ENCODE measurements around the gene IRAK3. TPM values are rescaled to one million over a fixed set of nuclear protein-coding genes. Genes with fewer than 3 reads are reported as not detected.

The IRAK3 gene
- total and polyA plus RNA-seq, 2 donors (not counting 1 experiment from before 2014, with no cell fraction given): 3.9 to 4.3 TPM

DNA sequence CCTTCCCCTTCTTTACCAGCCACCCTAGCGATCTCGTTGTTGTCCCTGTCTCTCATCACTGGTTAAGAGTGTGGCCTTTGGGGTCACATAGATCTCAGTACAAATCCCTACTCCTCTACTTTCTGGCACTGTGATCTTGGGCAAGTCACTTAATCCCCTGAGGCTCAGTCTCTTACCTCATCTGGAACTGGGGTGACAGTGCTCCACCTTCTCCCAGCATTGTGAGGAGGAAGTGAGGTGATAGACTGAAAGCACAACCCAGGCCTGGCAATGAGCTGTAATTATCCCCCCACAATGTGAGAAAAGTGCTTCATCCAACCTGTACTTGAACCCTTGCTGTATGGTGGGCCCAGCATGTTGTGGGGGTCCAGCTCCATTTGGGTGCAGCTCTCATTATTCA lies 48.0 kb downstream of the IRAK3 start:
- H3K4me3 ChIP-seq (ENCODE audit: control extremely low read depth in 1 of 5, extremely low read depth in 1 of 5, insufficient read depth in 1 of 5, low read depth in 2 of 5, low read length in 4 of 5): no peak overlapping the region
- H3K27me3 ChIP-seq (replicated peaks in 1 of 4; ENCODE audit: control extremely low read depth in 1 of 4, control insufficient read depth in 3 of 4, insufficient read depth in 4 of 4, low read length in 3 of 4): no peaks in the 10 kb centered on the region
- no peak overlapping the region for H3K27ac ChIP-seq (ENCODE audit: low read length in 2 of 2)
- intact Hi-C loops (cut with micrococcal nuclease): loop anchor here (5.0 kb wide), 2 partner anchors 50 to 1070 kb away; partner anchors contain the start of genes IRAK3 and LEMD3
- ChIA-PET POLR2A (no interaction called here), CTCF (interaction anchor here (0.8 to 2.2 kb wide), 3 partner anchors 33 to 458 kb away, joined by 4 to 7 read pairs (median 5); no protein-coding TSS in a partner anchor)
- no peak overlapping the region for H2AFZ ChIP-seq (ENCODE audit: insufficient read depth, low read depth, low read length, poor library complexity, severe bottlenecking)
- H3K36me3 ChIP-seq (replicated peaks in 1 of 2; ENCODE audit: control extremely low read depth in 1 of 2, control insufficient read depth in 1 of 2, extremely low read depth in 1 of 2, insufficient read depth in 2 of 2, low read length in 1 of 2): no peaks in the 10 kb centered on the region
- H3K27me3 Mint-ChIP-seq: no peaks in the 10 kb centered on the region
- no peak overlapping the region for H3K9ac ChIP-seq (ENCODE audit: low read length)
- ATAC-seq (ENCODE audit: low read depth): no peak
- no peaks in the 10 kb centered on the region for H4K20me1 ChIP-seq (ENCODE audit: control insufficient read depth, insufficient read depth, low read length, poor library complexity, severe bottlenecking)
- peaks cover 33% of the 10 kb centered on the region for H3K4me1 Mint-ChIP-seq
- no peak for TF ChIP-seq EZH2 (IDR thresholded peaks at IDR 0.05; ENCODE audit: borderline replicate concordance, insufficient read depth, low read depth, low read length, poor library complexity, severe bottlenecking)
- TF ChIP-seq, protein P1, sequence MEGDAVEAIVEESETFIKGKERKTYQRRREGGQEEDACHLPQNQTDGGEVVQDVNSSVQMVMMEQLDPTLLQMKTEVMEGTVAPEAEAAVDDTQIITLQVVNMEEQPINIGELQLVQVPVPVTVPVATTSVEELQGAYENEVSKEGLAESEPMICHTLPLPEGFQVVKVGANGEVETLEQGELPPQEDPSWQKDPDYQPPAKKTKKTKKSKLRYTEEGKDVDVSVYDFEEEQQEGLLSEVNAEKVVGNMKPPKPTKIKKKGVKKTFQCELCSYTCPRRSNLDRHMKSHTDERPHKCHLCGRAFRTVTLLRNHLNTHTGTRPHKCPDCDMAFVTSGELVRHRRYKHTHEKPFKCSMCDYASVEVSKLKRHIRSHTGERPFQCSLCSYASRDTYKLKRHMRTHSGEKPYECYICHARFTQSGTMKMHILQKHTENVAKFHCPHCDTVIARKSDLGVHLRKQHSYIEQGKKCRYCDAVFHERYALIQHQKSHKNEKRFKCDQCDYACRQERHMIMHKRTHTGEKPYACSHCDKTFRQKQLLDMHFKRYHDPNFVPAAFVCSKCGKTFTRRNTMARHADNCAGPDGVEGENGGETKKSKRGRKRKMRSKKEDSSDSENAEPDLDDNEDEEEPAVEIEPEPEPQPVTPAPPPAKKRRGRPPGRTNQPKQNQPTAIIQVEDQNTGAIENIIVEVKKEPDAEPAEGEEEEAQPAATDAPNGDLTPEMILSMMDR (IDR thresholded peaks at IDR 0.05): no peak
- H3K79me2 ChIP-seq (ENCODE audit: control insufficient read depth, insufficient read depth, low read length): no peaks in the 10 kb centered on the region
- peaks cover 10 to 23% of the 10 kb centered on the region in 2 donors for H3K4me1 ChIP-seq (ENCODE audit: control insufficient read depth in 2 of 2, insufficient read depth in 2 of 2, low read length in 2 of 2)
- H3K27ac Mint-ChIP-seq: peak overlapping the region; percentile 18
- H3K4me3 Mint-ChIP-seq: peak overlapping the region; percentile 20
- 100% methylated on average over 2 of the region's 2 CpGs for WGBS (ENCODE audit: insufficient coverage)
- H3K9me3 Mint-ChIP-seq (ENCODE audit: insufficient read depth): no peaks in the 10 kb centered on the region
- no peaks in the 10 kb centered on the region for H3K9me3 ChIP-seq (ENCODE audit: control extremely low read depth in 1 of 3, control insufficient read depth in 2 of 3, insufficient read depth in 1 of 3, low read length in 2 of 3)
- DNase-seq: no peak
- H3K4me2 ChIP-seq (replicated peaks; ENCODE audit: low read depth, low read length, poor library complexity, severe bottlenecking): no peak overlapping the region

DNA sequence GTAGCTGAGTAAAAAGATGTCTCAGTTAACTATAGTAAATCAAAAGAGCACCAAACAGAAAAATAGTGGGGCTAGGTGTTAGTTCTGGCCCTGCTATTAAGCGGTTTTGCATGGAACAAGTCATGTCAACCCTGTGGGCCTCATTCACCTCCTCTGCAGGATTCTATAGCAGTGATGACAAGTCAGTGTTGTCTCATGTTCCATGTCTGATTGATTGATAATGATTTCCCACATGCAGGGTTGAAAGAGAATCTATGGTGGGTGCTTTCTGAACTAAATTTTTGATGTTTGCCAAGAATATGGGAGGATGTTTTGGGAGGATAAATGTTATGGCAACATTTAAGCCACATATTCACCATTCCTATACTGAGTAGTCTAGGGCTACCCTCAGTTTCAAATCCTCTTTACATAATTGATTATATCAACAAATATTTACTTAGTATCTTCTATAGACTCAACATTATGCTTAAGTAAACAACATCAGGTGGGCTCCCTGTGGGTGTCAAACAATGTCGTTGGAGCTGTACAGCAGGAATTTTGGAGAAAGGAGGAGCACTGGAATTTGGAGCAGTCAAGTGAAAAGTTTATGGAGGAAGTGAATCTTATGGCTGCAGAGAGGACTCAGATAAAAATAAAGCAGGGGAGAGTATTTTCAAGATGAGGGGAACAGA lies 48.6 kb downstream of the IRAK3 start:
- H3K9ac ChIP-seq (ENCODE audit: low read length): no peak overlapping the region
- intact Hi-C loops (cut with micrococcal nuclease): loop anchor here (5.0 kb wide), 2 partner anchors 50 to 1070 kb away; partner anchors contain the start of genes IRAK3 and LEMD3
- H3K9me3 Mint-ChIP-seq (ENCODE audit: insufficient read depth): no peaks in the 10 kb centered on the region
- no peaks in the 10 kb centered on the region for H3K27me3 Mint-ChIP-seq
- no peaks in the 10 kb centered on the region for H3K36me3 ChIP-seq (replicated peaks in 1 of 2; ENCODE audit: control extremely low read depth in 1 of 2, control insufficient read depth in 1 of 2, extremely low read depth in 1 of 2, insufficient read depth in 2 of 2, low read length in 1 of 2)
- no peaks in the 10 kb centered on the region for H3K27me3 ChIP-seq (replicated peaks in 1 of 4; ENCODE audit: control extremely low read depth in 1 of 4, control insufficient read depth in 3 of 4, insufficient read depth in 4 of 4, low read length in 3 of 4)
- H3K4me1 ChIP-seq (ENCODE audit: control insufficient read depth in 2 of 2, insufficient read depth in 2 of 2, low read length in 2 of 2): peaks cover 10 to 23% of the 10 kb centered on the region in 2 donors
- CTCF ChIA-PET: interaction anchor here (1.8 to 2.2 kb wide), 2 partner anchors 32 to 457 kb away, joined by 5 to 7 read pairs; no protein-coding TSS in a partner anchor
- POLR2A ChIA-PET: no interaction called here
- H3K27ac ChIP-seq (ENCODE audit: low read length in 2 of 2): no peak overlapping the region
- ATAC-seq (ENCODE audit: low read depth) (no peak), DNase-seq (no peak)
- H3K4me1 Mint-ChIP-seq: peaks cover 30% of the 10 kb centered on the region
- no peaks in the 10 kb centered on the region for H4K20me1 ChIP-seq (ENCODE audit: control insufficient read depth, insufficient read depth, low read length, poor library complexity, severe bottlenecking)
- H3K4me3 ChIP-seq (ENCODE audit: control extremely low read depth in 1 of 5, extremely low read depth in 1 of 5, insufficient read depth in 1 of 5, low read depth in 2 of 5, low read length in 4 of 5): no peak overlapping the region
- no peaks in the 10 kb centered on the region for H3K79me2 ChIP-seq (ENCODE audit: control insufficient read depth, insufficient read depth, low read length)
- peak overlapping the region; percentile 5 for H3K4me3 Mint-ChIP-seq
- no peak overlapping the region for H2AFZ ChIP-seq (ENCODE audit: insufficient read depth, low read depth, low read length, poor library complexity, severe bottlenecking)
- WGBS (ENCODE audit: insufficient coverage): 81% methylated on average over 2 of the region's 2 CpGs
- TF ChIP-seq, protein P1 (IDR thresholded peaks at IDR 0.05): no peak
- TF ChIP-seq EZH2 (IDR thresholded peaks at IDR 0.05; ENCODE audit: borderline replicate concordance, insufficient read depth, low read depth, low read length, poor library complexity, severe bottlenecking): no peak
- H3K9me3 ChIP-seq (ENCODE audit: control extremely low read depth in 1 of 3, control insufficient read depth in 2 of 3, insufficient read depth in 1 of 3, low read length in 2 of 3): no peaks in the 10 kb centered on the region
- peak overlapping the region; percentile 5 for H3K4me2 ChIP-seq (replicated peaks; ENCODE audit: low read depth, low read length, poor library complexity, severe bottlenecking)
- no peak overlapping the region for H3K27ac Mint-ChIP-seq

Data from B cell (primary cell).